Osteocyte (in vitro differentiated cells): ENCODE results near the gene APBB2. TPM values are rescaled to one million over a fixed set of nuclear protein-coding genes. Genes with fewer than 3 reads are reported as not detected.

Experiments
- DNase-seq: peaks from one replicate; pipeline ENCODE4 v3.0.0; 2021; ENCODE audit warnings: mixed read lengths; ENCODE audit not compliant: unreplicated experiment; ENCODE audit errors: extremely low spot score
- H3K27ac Mint-ChIP-seq: one replicate; pipeline ENCODE4 v1.8.0; 2021; ENCODE audit warnings: mild to moderate bottlenecking, mixed read lengths; ENCODE audit not compliant: unreplicated experiment
- H3K27me3 Mint-ChIP-seq: one replicate; pipeline ENCODE4 v1.8.0; 2021; ENCODE audit warnings: mixed read lengths; ENCODE audit not compliant: unreplicated experiment
- H3K36me3 Mint-ChIP-seq: one replicate; pipeline ENCODE4 v1.8.0; 2021; ENCODE audit warnings: mixed read lengths; ENCODE audit not compliant: unreplicated experiment
- H3K4me1 Mint-ChIP-seq: one replicate; pipeline ENCODE4 v1.8.0; 2021; ENCODE audit warnings: mixed read lengths; ENCODE audit not compliant: unreplicated experiment
- H3K4me3 Mint-ChIP-seq: one replicate; pipeline ENCODE4 v1.8.0; 2021; ENCODE audit warnings: mild to moderate bottlenecking, moderate library complexity, mixed read lengths; ENCODE audit not compliant: unreplicated experiment
- H3K9me3 Mint-ChIP-seq: one replicate; pipeline ENCODE4 v1.8.0; 2021; ENCODE audit warnings: mixed read lengths; ENCODE audit not compliant: unreplicated experiment
- total RNA-seq: library from RNA; stranded (reverse); gene quantifications from 2 replicates; pipeline ENCODE4 v1.2.1, GENCODE V29; 2021
- TF ChIP-seq, protein P1 (sequence below): fragments of 200-600 bp; sonication (generic); IDR thresholded peaks from 2 replicates; pipeline ENCODE4 v1.5.0; 2021; ENCODE audit warnings: antibody characterized with exemption, mild to moderate bottlenecking, moderate library complexity

APBB2 gene
- total RNA-seq, 1 donor from 2014 or later, result 56.2 TPM

DNA sequence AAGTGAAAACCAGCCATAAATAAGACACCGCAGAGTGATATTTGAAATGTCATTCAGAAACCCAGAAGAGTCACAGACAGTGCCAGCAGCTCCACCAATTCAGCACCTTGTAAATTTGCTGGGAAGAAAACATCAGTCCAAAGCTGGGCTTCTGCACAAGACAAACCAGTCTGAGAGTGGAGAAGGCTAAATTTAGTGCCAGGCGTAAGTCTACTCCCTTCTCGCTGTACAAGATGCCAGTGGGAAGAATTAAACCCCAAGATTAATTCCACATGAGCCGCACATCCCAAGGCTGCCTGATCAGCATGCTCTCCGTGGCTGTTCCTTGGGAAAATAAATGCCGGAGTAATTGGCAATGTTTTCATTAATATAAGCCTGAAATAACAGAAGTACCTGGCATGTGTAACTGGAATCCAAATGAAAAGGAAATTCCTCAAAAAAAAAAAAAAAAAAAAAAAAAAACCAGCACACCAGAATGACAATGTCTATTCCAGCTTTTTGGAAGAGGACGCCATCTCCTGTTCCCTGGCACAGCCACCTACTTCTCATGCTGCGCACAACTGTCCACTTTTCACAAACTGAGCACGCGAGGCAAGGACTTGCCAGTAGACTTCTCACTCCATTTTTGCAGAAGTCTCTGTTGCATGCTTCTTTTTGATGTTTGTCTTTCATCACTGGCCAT is 369.0 kb downstream of the APBB2 start:
- Mint-ChIP-seq H3K4me1 (peaks cover 20% of the 10 kb centered on the region), H3K4me3 (no peak overlapping the region), H3K36me3 (no peaks in the 10 kb centered on the region), H3K9me3 (no peaks in the 10 kb centered on the region), H3K27ac (no peak overlapping the region), H3K27me3 (no peaks in the 10 kb centered on the region)
- TF ChIP-seq, protein P1, sequence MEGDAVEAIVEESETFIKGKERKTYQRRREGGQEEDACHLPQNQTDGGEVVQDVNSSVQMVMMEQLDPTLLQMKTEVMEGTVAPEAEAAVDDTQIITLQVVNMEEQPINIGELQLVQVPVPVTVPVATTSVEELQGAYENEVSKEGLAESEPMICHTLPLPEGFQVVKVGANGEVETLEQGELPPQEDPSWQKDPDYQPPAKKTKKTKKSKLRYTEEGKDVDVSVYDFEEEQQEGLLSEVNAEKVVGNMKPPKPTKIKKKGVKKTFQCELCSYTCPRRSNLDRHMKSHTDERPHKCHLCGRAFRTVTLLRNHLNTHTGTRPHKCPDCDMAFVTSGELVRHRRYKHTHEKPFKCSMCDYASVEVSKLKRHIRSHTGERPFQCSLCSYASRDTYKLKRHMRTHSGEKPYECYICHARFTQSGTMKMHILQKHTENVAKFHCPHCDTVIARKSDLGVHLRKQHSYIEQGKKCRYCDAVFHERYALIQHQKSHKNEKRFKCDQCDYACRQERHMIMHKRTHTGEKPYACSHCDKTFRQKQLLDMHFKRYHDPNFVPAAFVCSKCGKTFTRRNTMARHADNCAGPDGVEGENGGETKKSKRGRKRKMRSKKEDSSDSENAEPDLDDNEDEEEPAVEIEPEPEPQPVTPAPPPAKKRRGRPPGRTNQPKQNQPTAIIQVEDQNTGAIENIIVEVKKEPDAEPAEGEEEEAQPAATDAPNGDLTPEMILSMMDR, result no peak
- no peak for DNase-seq

DNA sequence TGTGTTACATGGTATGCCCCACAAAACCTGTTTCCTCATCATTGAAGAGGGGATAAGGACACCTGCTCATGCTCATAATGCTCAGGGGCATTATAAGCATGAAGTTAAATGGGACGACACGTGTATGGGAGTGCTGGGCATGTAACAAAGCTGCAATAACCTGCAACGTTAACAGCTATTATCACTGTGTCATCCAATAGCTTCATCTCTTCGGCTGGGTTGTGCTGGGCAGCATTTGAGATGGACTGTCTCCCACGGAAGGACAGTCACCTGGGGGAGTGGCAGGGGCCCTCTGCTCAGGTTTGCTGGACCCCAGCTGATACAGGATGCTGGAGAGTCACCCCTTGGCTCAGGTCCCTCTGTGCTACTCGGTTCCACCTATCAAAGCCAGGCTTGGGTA is 370.1 kb downstream of the APBB2 start:
- no peak overlapping the region for H3K27ac Mint-ChIP-seq
- DNase-seq, result no peak
- no peak overlapping the region for H3K4me3 Mint-ChIP-seq
- H3K27me3 Mint-ChIP-seq, result no peaks in the 10 kb centered on the region
- H3K4me1 Mint-ChIP-seq, result peaks cover 20% of the 10 kb centered on the region
- TF ChIP-seq, protein P1, result no peak
- no peaks in the 10 kb centered on the region for H3K9me3 Mint-ChIP-seq
- no peaks in the 10 kb centered on the region for H3K36me3 Mint-ChIP-seq

DNA sequence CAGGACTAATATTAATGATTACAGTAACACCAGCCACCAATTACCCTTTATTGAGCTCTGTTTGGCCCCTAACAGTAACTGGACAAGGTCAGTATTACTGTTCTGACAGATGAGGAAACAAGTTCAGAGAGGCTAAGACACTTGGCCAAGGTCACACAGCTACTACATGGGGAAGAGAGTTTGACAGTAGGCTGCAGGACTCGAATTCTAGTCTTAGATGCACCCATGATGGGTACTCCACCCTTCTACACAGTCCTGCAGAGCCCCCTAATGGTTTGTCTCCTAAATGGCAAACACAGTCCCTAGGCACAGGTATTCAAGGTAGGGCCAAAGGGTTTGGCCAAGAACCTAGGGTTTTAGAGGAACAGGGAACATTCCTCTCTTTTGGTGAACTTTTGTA is 370.6 kb downstream of the APBB2 start:
- no peaks in the 10 kb centered on the region for H3K36me3 Mint-ChIP-seq
- H3K27ac Mint-ChIP-seq, result no peak overlapping the region
- H3K4me3 Mint-ChIP-seq, result no peak overlapping the region
- no peaks in the 10 kb centered on the region for H3K9me3 Mint-ChIP-seq
- H3K27me3 Mint-ChIP-seq, result no peaks in the 10 kb centered on the region
- peaks cover 15% of the 10 kb centered on the region for H3K4me1 Mint-ChIP-seq
- no peak for DNase-seq
- TF ChIP-seq, protein P1, result no peak

DNA sequence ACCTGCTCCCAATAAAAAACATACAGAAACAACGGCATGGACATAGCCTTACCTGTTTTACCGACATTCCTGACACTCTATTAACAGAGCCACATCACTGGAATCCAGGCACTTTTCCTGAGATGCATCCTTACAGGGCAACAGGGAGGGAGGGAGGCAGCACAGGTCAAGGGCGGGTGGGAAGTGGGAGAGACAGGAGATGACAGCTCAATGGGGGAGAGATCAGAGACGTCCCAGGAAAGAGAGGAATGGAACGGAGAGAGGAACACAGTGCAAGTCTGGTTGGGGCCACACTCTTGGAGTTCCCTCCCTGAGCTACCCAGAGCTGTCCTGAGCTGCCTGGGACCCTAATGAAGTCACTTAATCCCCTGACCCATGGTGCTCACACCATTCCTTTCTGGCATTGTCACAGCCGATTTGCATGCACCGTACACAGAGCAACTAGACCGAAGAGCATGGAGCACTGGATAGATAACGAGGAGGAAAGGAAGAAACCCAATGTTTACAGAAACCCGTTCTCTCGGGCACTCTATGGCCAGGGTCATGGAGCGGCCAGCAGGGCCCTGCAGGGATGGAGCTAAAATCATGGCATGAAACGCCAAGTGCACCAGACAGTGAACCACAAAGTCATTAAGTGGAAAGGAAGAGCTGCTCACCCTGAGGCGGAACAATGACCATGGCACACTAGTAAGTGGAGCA is 371.5 kb downstream of the APBB2 start:
- Mint-ChIP-seq H3K36me3 (no peaks in the 10 kb centered on the region), H3K9me3 (no peaks in the 10 kb centered on the region), H3K4me3 (no peak overlapping the region), H3K27ac (no peak overlapping the region), H3K27me3 (no peaks in the 10 kb centered on the region), H3K4me1 (peaks cover 14% of the 10 kb centered on the region)
- TF ChIP-seq, protein P1, result no peak
- no peak for DNase-seq

DNA sequence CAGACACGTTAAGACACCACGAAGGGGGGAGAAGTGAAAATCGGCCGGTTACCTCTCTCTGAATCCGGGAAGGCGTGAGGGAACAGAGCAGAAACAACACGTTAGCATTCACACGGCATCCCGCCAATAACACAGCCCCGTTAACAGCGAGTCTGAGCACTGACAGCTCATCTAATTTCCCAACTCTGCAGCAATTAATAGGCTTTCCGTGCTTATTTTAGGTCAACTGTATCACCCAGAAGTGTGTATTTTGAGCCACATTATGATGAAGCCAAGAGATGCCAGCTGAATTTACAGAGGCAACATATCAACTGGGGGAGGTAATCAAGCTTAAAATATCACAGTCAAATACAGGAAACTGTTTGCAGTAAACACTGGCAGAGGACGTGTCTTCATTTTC is 372.0 kb downstream of the APBB2 start:
- Mint-ChIP-seq H3K4me1 (peaks cover 14% of the 10 kb centered on the region), H3K27ac (no peak overlapping the region), H3K36me3 (no peaks in the 10 kb centered on the region), H3K9me3 (no peaks in the 10 kb centered on the region), H3K4me3 (no peak overlapping the region), H3K27me3 (no peaks in the 10 kb centered on the region)
- DNase-seq, result no peak
- TF ChIP-seq, protein P1, result no peak
